Urothelium cell line (cell line): Measurements from ENCODE around the gene CPN1.

ENCODE experiments used
- DNase-seq: peaks from one replicate; pipeline ENCODE4 v3.0.0; 2011; ENCODE audit warnings: low spot score, mixed read lengths
- FAIRE-seq: peaks from 2 replicates; lab custom pipeline; 2011; peaks lifted over from hg19 to GRCh38; lab: Jason Lieb, UNC

Gene CPN1

DNA sequence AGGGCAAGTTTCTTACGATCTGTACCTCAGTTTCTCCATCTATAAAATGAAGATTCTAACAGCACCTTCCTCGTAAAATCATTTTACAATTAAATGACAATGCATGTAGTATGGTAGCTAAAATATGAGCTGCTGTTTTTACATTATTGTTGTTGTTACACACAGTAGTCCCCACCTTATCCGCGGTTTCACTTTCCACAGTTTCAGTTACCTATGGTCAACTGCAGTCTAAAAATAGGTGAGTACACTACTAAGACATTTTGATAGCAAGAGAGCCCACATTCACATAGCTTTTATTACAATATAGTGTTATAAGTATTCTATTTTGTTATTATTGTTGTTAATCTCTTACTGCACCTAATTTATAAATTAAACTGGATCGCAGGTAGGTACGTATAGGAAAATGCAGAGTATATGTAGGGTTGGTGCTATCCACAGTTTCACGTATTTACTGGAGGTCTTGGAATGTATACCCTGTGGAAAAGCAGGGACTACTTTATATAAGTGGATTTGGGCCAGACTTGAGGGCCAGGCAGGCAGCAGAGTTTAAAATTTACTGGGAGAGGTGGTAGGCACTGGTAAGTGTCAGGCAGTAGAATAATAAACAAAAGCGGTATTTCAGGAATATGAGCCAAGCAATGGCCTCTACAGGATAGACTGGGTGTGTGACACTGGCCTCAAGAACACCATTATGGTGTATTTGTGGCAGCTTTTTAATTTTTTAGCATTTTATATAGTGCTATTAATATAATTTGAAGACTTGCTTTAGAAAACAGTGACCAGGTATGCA is 82.2 kb downstream of the CPN1 start:
- FAIRE-seq: no peak

GRCh38 chr10:99998889-99999288 is 82.8 kb downstream of the CPN1 start:
- DNase-seq: no peak
- no peak for FAIRE-seq

More for the DNA sequence above, 82.2 kb downstream of the CPN1 start:
- DNase-seq: no peak

GRCh38 chr10:99996671-99997648 is 84.7 kb downstream of the CPN1 start:
- FAIRE-seq: no peak
- DNase-seq: no peak

GRCh38 chr10:99995713-99996112 is 86.0 kb downstream of the CPN1 start:
- FAIRE-seq (no peak), DNase-seq (no peak)

GRCh38 chr10:99995269-99995668 is 86.4 kb downstream of the CPN1 start:
- FAIRE-seq: no peak
- no peak for DNase-seq

- no peak for DNase-seq
- FAIRE-seq: no peak
Measured at GRCh38 chr10:99994801-99995200, 86.9 kb downstream of the CPN1 start.

GRCh38 chr10:99993701-99994689 is 87.7 kb downstream of the CPN1 start:
- DNase-seq (peak; percentile 42), FAIRE-seq (no peak)
